HCT116 (cell line): ENCODE data around the gene HMCN2. TPM values are rescaled to one million over a fixed set of nuclear protein-coding genes. Genes with fewer than 3 reads are reported as not detected.

Experiments
- ATAC-seq: fragments of 200-7000 bp; cut with Tn5 transposase; 2 replicates; pipeline ENCODE4 v1.9.1; 2020; ENCODE audit warnings: mild to moderate bottlenecking, moderate library complexity
- BruUV-seq: library from RNA; stranded (reverse); fragments of 400-500 nt; replicated peaks from 2 replicates; lab custom pipeline; 2021; lab: Mats Ljungman, UMichigan
- CTCF ChIA-PET: fragments of 300-600 bp; sonication (Branson Sonifier 250); formaldehyde crosslinking; loops from one replicate; lab custom pipeline; 2021; ENCODE audit warnings: antibody characterized with exemption; lab: Charles Lee
- POLR2A ChIA-PET: fragments of 300-600, 350-600 bp; sonication (Branson Sonifier 250); formaldehyde crosslinking; loops from one replicate; lab custom pipeline; 2021; ENCODE audit warnings: antibody characterized with exemption; lab: Charles Lee
- RAD21 ChIA-PET, 2 experiments: fragments of 300-600 bp; sonication (Branson Sonifier 250); formaldehyde crosslinking; loops; one replicate each; lab custom pipeline; 2023; ENCODE audit warnings: low total read pairs in 2 of 2; ENCODE audit not compliant: uncharacterized antibody in 2 of 2, unreplicated experiment in 2 of 2, low non-redundant PET in 1 of 2; lab: Charles Lee
- DNase-seq: peaks from one replicate; pipeline ENCODE4 v3.0.0-alpha.2; 2010; ENCODE audit warnings: low read depth, low spot score
- H2AFZ ChIP-seq: fragments of 200-600 bp; shearing (Covaris generic), sonication (generic); 2 replicates; pipeline ENCODE4 v1.6.1; 2017; ENCODE audit warnings: low read depth, mixed run types, mixed read lengths, antibody characterized with exemption, low read length; ENCODE audit not compliant: poor library complexity, severe bottlenecking
- H3K27ac ChIP-seq: 2 replicates; pipeline ENCODE4 v1.5.1; 2012; ENCODE audit warnings: low read depth, low read length
- H3K27me3 ChIP-seq: fragments of 200-600 bp; sonication (generic); 2 replicates; pipeline ENCODE4 v1.6.1; 2016; ENCODE audit warnings: mixed run types, low read length, mixed read lengths; ENCODE audit not compliant: insufficient read depth
- H3K36me3 ChIP-seq, 2 experiments: fragments of 200-500 bp in 1 of 2; fragments of 200-600 bp in 1 of 2; sonication (Bioruptor generic) in 1 of 2; sonication (generic) in 1 of 2; 2 replicates each; pipeline versions ENCODE4 v1.5.1 to v1.6.1; 2014 to 2016; ENCODE audit warnings: low read length in 2 of 2, inconsistent platforms in 1 of 2, mixed read lengths in 1 of 2, mixed run types in 1 of 2; ENCODE audit not compliant: insufficient read depth in 2 of 2, control insufficient read depth in 1 of 2
- H3K4me1 ChIP-seq, 2 experiments: fragments of 200-600 bp in 1 of 2; sonication (generic) in 1 of 2; 2 replicates each; pipeline versions ENCODE4 v1.5.1 to v1.6.1; 2012 to 2017; ENCODE audit warnings: low read length in 2 of 2, inconsistent platforms in 1 of 2, mild to moderate bottlenecking in 1 of 2, mixed read lengths in 1 of 2, mixed run types in 1 of 2, moderate library complexity in 1 of 2; ENCODE audit not compliant: insufficient read depth in 2 of 2, control insufficient read depth in 1 of 2
- H3K4me2 ChIP-seq: fragments of 200-600 bp; sonication (generic); 2 replicates; pipeline ENCODE4 v1.6.1; 2017; ENCODE audit warnings: mixed run types, low read length, mixed read lengths
- H3K4me3 ChIP-seq, 2 experiments: fragments of 200-600 bp in 1 of 2; sonication (generic) in 1 of 2; replicated peaks in 1 of 2; 2 replicates each; pipeline ENCODE4 v1.5.1; 2011 to 2016; ENCODE audit warnings: low read length in 2 of 2, control low read depth in 1 of 2, low read depth in 1 of 2, mild to moderate bottlenecking in 1 of 2, mixed read lengths in 1 of 2, mixed run types in 1 of 2
- H3K79me2 ChIP-seq: fragments of 200-600 bp; sonication (generic); 2 replicates; pipeline ENCODE4 v1.6.1; 2017; ENCODE audit warnings: mild to moderate bottlenecking, mixed run types, low read length, moderate library complexity, mixed read lengths; ENCODE audit not compliant: insufficient read depth
- H3K9ac ChIP-seq: fragments of 200-600 bp; sonication (generic); 2 replicates; pipeline ENCODE4 v1.6.1; 2016; ENCODE audit warnings: low read length, mixed read lengths
- H3K9me2 ChIP-seq: fragments of 200-600 bp; sonication (generic), shearing (Covaris generic); 2 replicates; pipeline ENCODE4 v1.6.1; 2017; ENCODE audit warnings: mixed run types, mild to moderate bottlenecking, moderate library complexity; ENCODE audit not compliant: insufficient read depth
- H3K9me3 ChIP-seq, 2 experiments: fragments of 200-500 bp in 1 of 2; fragments of 200-600 bp in 1 of 2; sonication (Bioruptor generic) in 1 of 2; sonication (generic) in 1 of 2; 2 replicates each; pipeline ENCODE4 v1.6.1; 2014 to 2017; ENCODE audit warnings: low read length in 2 of 2, mixed read lengths in 2 of 2, inconsistent platforms in 1 of 2, low read depth in 1 of 2, mild to moderate bottlenecking in 1 of 2, mixed run types in 1 of 2, moderate library complexity in 1 of 2; ENCODE audit not compliant: control insufficient read depth in 1 of 2, insufficient read depth in 1 of 2
- H4K20me1 ChIP-seq: fragments of 200-600 bp; sonication (generic), shearing (Covaris generic); 2 replicates; pipeline ENCODE4 v1.6.1; 2017; ENCODE audit warnings: mixed run types, mild to moderate bottlenecking, moderate library complexity; ENCODE audit not compliant: insufficient read depth
- CBX3 ChIP-seq: IDR thresholded peaks from 2 replicates; pipeline ENCODE4 v1.6.1; 2012; ENCODE audit warnings: low read depth
- CEBPB ChIP-seq: IDR thresholded peaks from 2 replicates; pipeline ENCODE4 v1.6.1; 2012; ENCODE audit warnings: low read depth
- EGR1 ChIP-seq: IDR thresholded peaks from 2 replicates; pipeline ENCODE4 v1.6.1; 2012; ENCODE audit warnings: low read depth
- ELF1 ChIP-seq: IDR thresholded peaks from 2 replicates; pipeline ENCODE4 v1.6.1; 2012; ENCODE audit warnings: low read depth, borderline replicate concordance
- EZH2 ChIP-seq: fragments of 200-600 bp; sonication (generic); IDR thresholded peaks from 2 replicates; pipeline ENCODE4 v1.6.1; 2017; ENCODE audit warnings: antibody characterized with exemption, mixed run types
- FOSL1 ChIP-seq: IDR thresholded peaks from 2 replicates; pipeline ENCODE4 v1.6.1; 2012; ENCODE audit warnings: low read depth
- JUND ChIP-seq: IDR thresholded peaks from 2 replicates; pipeline ENCODE4 v1.6.1; 2012
- POLR2A ChIP-seq: IDR thresholded peaks from 2 replicates; pipeline ENCODE4 v1.7.0; 2011; ENCODE audit warnings: borderline replicate concordance; ENCODE audit not compliant: insufficient read depth, insufficient read length; ENCODE audit errors: extremely low read depth
- POLR2AphosphoS5 ChIP-seq: IDR thresholded peaks from 2 replicates; pipeline ENCODE4 v1.6.1; 2011; ENCODE audit warnings: mild to moderate bottlenecking, low read depth, low read length, moderate library complexity
- RAD21 ChIP-seq: IDR thresholded peaks from 2 replicates; pipeline ENCODE4 v1.6.1; 2012; ENCODE audit warnings: low read depth, mild to moderate bottlenecking
- SIN3A ChIP-seq: IDR thresholded peaks from 2 replicates; pipeline ENCODE4 v1.6.1; 2012; ENCODE audit warnings: low read depth
- SP1 ChIP-seq: IDR thresholded peaks from 2 replicates; pipeline ENCODE4 v1.6.1; 2012; ENCODE audit warnings: low read depth
- YY1 ChIP-seq: IDR thresholded peaks from 2 replicates; pipeline ENCODE4 v1.6.1; 2011; ENCODE audit warnings: low read length, low read depth, moderate library complexity, mild to moderate bottlenecking; ENCODE audit not compliant: insufficient replicate concordance; ENCODE audit errors: extremely low read depth
- ZBTB33 ChIP-seq: IDR thresholded peaks from 2 replicates; pipeline ENCODE4 v1.6.1; 2011; ENCODE audit warnings: mild to moderate bottlenecking, low read length, moderate library complexity; ENCODE audit not compliant: insufficient replicate concordance; ENCODE audit errors: extremely low read depth
- ZFX ChIP-seq: fragments of 450-650 bp; IDR thresholded peaks from 2 replicates; pipeline ENCODE4 v1.6.1; 2017
- ZNF274 ChIP-seq: fragments of 200-500 bp; sonication (Bioruptor generic); IDR thresholded peaks from 2 replicates; pipeline ENCODE4 v1.6.1; 2014; ENCODE audit warnings: mild to moderate bottlenecking, low read depth, low read length, inconsistent platforms
- intact Hi-C: fragments of 100-400 bp; cut with micrococcal nuclease; formaldehyde crosslinking; loops from 2 replicates; pipeline ENCODE4 v1.10.0; 2022
- total RNA-seq: library from RNA; stranded (reverse); gene quantifications from one replicate; pipeline ENCODE4 v1.2.1, GENCODE V29; 2021; ENCODE audit not compliant: unreplicated experiment
- TF ChIP-seq, protein P1 (sequence below): IDR thresholded peaks from 2 replicates; pipeline ENCODE4 v1.6.1; 2012
- TF ChIP-seq, protein P2 (sequence below): IDR thresholded peaks from 2 replicates; pipeline ENCODE4 v1.6.1; 2012
- TF ChIP-seq, protein P3 (sequence below): IDR thresholded peaks from 2 replicates; pipeline ENCODE4 v1.6.1; 2012; ENCODE audit warnings: low read depth

HMCN2 gene
- total RNA-seq, 1 experiment from 2014 or later, result 0.22 TPM

- Histone ChIP-seq H3K9ac (no peak overlapping the region), H3K79me2 (no peaks in the 10 kb centered on the region), H2AFZ (no peak overlapping the region), H3K4me3 (no peak overlapping the region), H3K4me2 (no peak overlapping the region), H3K36me3 (no peaks in the 10 kb centered on the region), H3K27ac (no peak overlapping the region), H4K20me1 (no peaks in the 10 kb centered on the region), H3K27me3 (no peaks in the 10 kb centered on the region), H3K4me1 (no peaks in the 10 kb centered on the region), H3K9me2 (no peaks in the 10 kb centered on the region), H3K9me3 (no peaks in the 10 kb centered on the region)
- no TSS peak for BruUV-seq
- intact Hi-C loops, result no loop called here
- ATAC-seq (no peak), DNase-seq (no peak)
- no peak for TF ChIP-seq FOSL1
- no peak for TF ChIP-seq EZH2
- TF ChIP-seq ZBTB33, result no peak
- TF ChIP-seq CBX3, result no peak
- no peak for TF ChIP-seq POLR2A
- TF ChIP-seq ZFX, result no peak
- TF ChIP-seq, protein P1, sequence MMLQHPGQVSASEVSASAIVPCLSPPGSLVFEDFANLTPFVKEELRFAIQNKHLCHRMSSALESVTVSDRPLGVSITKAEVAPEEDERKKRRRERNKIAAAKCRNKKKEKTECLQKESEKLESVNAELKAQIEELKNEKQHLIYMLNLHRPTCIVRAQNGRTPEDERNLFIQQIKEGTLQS, result no peak
- no peak for TF ChIP-seq JUND
- no peak for TF ChIP-seq RAD21
- no peak for TF ChIP-seq ELF1
- TF ChIP-seq CEBPB, result no peak
- no peak for TF ChIP-seq SIN3A
- TF ChIP-seq EGR1, result no peak
- no peak for TF ChIP-seq YY1
- no peak for TF ChIP-seq POLR2AphosphoS5
- TF ChIP-seq, protein P2, sequence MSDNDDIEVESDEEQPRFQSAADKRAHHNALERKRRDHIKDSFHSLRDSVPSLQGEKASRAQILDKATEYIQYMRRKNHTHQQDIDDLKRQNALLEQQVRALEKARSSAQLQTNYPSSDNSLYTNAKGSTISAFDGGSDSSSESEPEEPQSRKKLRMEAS, result no peak
- no peak for TF ChIP-seq ZNF274
- TF ChIP-seq SP1, result no peak
- TF ChIP-seq, protein P3, sequence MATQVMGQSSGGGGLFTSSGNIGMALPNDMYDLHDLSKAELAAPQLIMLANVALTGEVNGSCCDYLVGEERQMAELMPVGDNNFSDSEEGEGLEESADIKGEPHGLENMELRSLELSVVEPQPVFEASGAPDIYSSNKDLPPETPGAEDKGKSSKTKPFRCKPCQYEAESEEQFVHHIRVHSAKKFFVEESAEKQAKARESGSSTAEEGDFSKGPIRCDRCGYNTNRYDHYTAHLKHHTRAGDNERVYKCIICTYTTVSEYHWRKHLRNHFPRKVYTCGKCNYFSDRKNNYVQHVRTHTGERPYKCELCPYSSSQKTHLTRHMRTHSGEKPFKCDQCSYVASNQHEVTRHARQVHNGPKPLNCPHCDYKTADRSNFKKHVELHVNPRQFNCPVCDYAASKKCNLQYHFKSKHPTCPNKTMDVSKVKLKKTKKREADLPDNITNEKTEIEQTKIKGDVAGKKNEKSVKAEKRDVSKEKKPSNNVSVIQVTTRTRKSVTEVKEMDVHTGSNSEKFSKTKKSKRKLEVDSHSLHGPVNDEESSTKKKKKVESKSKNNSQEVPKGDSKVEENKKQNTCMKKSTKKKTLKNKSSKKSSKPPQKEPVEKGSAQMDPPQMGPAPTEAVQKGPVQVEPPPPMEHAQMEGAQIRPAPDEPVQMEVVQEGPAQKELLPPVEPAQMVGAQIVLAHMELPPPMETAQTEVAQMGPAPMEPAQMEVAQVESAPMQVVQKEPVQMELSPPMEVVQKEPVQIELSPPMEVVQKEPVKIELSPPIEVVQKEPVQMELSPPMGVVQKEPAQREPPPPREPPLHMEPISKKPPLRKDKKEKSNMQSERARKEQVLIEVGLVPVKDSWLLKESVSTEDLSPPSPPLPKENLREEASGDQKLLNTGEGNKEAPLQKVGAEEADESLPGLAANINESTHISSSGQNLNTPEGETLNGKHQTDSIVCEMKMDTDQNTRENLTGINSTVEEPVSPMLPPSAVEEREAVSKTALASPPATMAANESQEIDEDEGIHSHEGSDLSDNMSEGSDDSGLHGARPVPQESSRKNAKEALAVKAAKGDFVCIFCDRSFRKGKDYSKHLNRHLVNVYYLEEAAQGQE, result no peak
- ChIA-PET RAD21 (no interaction called here), CTCF (no interaction called here), POLR2A (no interaction called here)
Measured at GRCh38 chr9:130476151-130476730, 210.7 kb downstream of the HMCN2 start.
